H9 (cell line): ENCODE results near the gene PRUNE2. TPM values are rescaled to one million over a fixed set of nuclear protein-coding genes. Genes with fewer than 3 reads are reported as not detected.

Experiments used
- DNase-seq: peaks from one replicate; pipeline ENCODE4 v3.0.0-alpha.2; 2017
- H2AFZ ChIP-seq: one replicate; pipeline ENCODE4 v1.6.1; 2013; ENCODE audit warnings: mild to moderate bottlenecking, low read length, control low read depth, moderate library complexity
- H2AK5ac ChIP-seq: 2 replicates; pipeline ENCODE4 v1.6.1; 2013; ENCODE audit warnings: low read length, control low read depth, mixed read lengths; ENCODE audit not compliant: insufficient read length
- H2BK120ac ChIP-seq: one replicate; pipeline ENCODE4 v1.6.1; 2013; ENCODE audit warnings: low read depth, mild to moderate bottlenecking, low read length, control low read depth, inconsistent platforms; ENCODE audit not compliant: poor library complexity, severe bottlenecking
- H2BK12ac ChIP-seq: 2 replicates; pipeline ENCODE4 v1.6.1; 2013; ENCODE audit warnings: low read length, control low read depth, mixed read lengths, low read depth; ENCODE audit not compliant: insufficient read length
- H2BK15ac ChIP-seq: 2 replicates; pipeline ENCODE4 v1.6.1; 2013; ENCODE audit warnings: low read depth, low read length, control low read depth
- H2BK20ac ChIP-seq: one replicate; pipeline ENCODE4 v1.6.1; 2013; ENCODE audit warnings: low read depth, mild to moderate bottlenecking, low read length, control low read depth, inconsistent platforms; ENCODE audit not compliant: poor library complexity, severe bottlenecking
- H2BK5ac ChIP-seq: 2 replicates; pipeline ENCODE4 v1.6.1; 2013; ENCODE audit warnings: low read length, control low read depth, mixed read lengths; ENCODE audit not compliant: insufficient read length
- H3K14ac ChIP-seq: 2 replicates; pipeline ENCODE4 v1.6.1; 2013; ENCODE audit warnings: low read length, control low read depth; ENCODE audit not compliant: insufficient read depth
- H3K18ac ChIP-seq: 2 replicates; pipeline ENCODE4 v1.6.1; 2013; ENCODE audit warnings: low read depth, mild to moderate bottlenecking, mixed read lengths, low read length, control low read depth; ENCODE audit not compliant: insufficient read length
- H3K23ac ChIP-seq: 2 replicates; pipeline ENCODE4 v1.6.1; 2013; ENCODE audit warnings: low read length, control low read depth, mixed read lengths, low read depth; ENCODE audit not compliant: insufficient read length
- H3K23me2 ChIP-seq: 2 replicates; pipeline ENCODE4 v1.6.1; 2013; ENCODE audit warnings: low read depth, mild to moderate bottlenecking, mixed read lengths, low read length, control low read depth; ENCODE audit not compliant: insufficient read length, poor library complexity, severe bottlenecking
- H3K27ac ChIP-seq: 2 replicates; pipeline ENCODE4 v1.5.1; 2013; ENCODE audit warnings: low read length, control low read depth, mixed read lengths, low read depth; ENCODE audit not compliant: insufficient read length
- H3K27me3 ChIP-seq: 2 replicates; pipeline ENCODE4 v1.6.1; 2013; ENCODE audit warnings: low read length, control low read depth, inconsistent platforms; ENCODE audit not compliant: insufficient read depth
- H3K4ac ChIP-seq: 2 replicates; pipeline ENCODE4 v1.6.1; 2013; ENCODE audit warnings: low read depth, mild to moderate bottlenecking, control low read depth, inconsistent platforms, low read length, moderate library complexity
- H3K4me1 ChIP-seq: 2 replicates; pipeline ENCODE4 v1.6.1; 2013; ENCODE audit warnings: low read length, control low read depth, inconsistent platforms; ENCODE audit not compliant: insufficient read depth
- H3K4me2 ChIP-seq: 2 replicates; pipeline ENCODE4 v1.6.1; 2013; ENCODE audit warnings: low read length, control low read depth, mixed read lengths; ENCODE audit not compliant: insufficient read length, insufficient read depth
- H3K56ac ChIP-seq: 2 replicates; pipeline ENCODE4 v1.6.1; 2013; ENCODE audit warnings: low read depth, mild to moderate bottlenecking, mixed read lengths, low read length, control low read depth; ENCODE audit not compliant: insufficient read length
- H3K79me1 ChIP-seq: 2 replicates; pipeline ENCODE4 v1.6.1; 2013; ENCODE audit warnings: low read depth, mild to moderate bottlenecking, moderate library complexity, low read length, control low read depth, inconsistent platforms; ENCODE audit not compliant: insufficient read depth, poor library complexity, severe bottlenecking
- H3K79me2 ChIP-seq: 2 replicates; pipeline ENCODE4 v1.6.1; 2013; ENCODE audit warnings: low read length, control low read depth, inconsistent platforms; ENCODE audit not compliant: insufficient read depth
- H3K9ac ChIP-seq: 2 replicates; pipeline ENCODE4 v1.6.1; 2013; ENCODE audit warnings: low read length, control low read depth, mixed read lengths; ENCODE audit not compliant: insufficient read length; ENCODE audit errors: extremely low read depth
- H3K9me3 ChIP-seq: one replicate; pipeline ENCODE4 v1.6.1; 2013; ENCODE audit warnings: low read depth, low read length, inconsistent platforms; ENCODE audit not compliant: control insufficient read depth
- H3T11ph ChIP-seq: one replicate; pipeline ENCODE4 v1.6.1; 2013; ENCODE audit warnings: mild to moderate bottlenecking, low read length, control low read depth, inconsistent platforms
- H4K20me1 ChIP-seq: one replicate; pipeline ENCODE4 v1.6.1; 2013; ENCODE audit not compliant: control insufficient read depth, insufficient read length, insufficient read depth
- H4K5ac ChIP-seq: 2 replicates; pipeline ENCODE4 v1.6.1; 2013; ENCODE audit warnings: low read depth, mild to moderate bottlenecking, mixed read lengths, low read length, control low read depth; ENCODE audit not compliant: insufficient read length
- H4K8ac ChIP-seq: replicated peaks from 2 replicates; pipeline ENCODE4 v1.6.1; 2013; ENCODE audit warnings: low read length, control low read depth, mixed read lengths, low read depth; ENCODE audit not compliant: insufficient read length
- H4K91ac ChIP-seq: 2 replicates; pipeline ENCODE4 v1.6.1; 2013; ENCODE audit warnings: low read depth, mild to moderate bottlenecking, moderate library complexity, mixed read lengths, low read length, control low read depth; ENCODE audit not compliant: insufficient read length
- H3K27ac Mint-ChIP-seq, 3 experiments: 2 replicates in 2 of 3; 3 replicates in 1 of 3; pipeline ENCODE4 v1.8.0; 2020 to 2021; ENCODE audit warnings: mixed read lengths in 3 of 3, mild to moderate bottlenecking in 1 of 3, moderate library complexity in 1 of 3
- H3K27me3 Mint-ChIP-seq: 2 replicates; pipeline ENCODE4 v1.8.0; 2021; ENCODE audit warnings: low read depth, mild to moderate bottlenecking, moderate library complexity, mixed read lengths
- H3K36me3 Mint-ChIP-seq, 3 experiments: 2 replicates in 2 of 3; 3 replicates in 1 of 3; pipeline ENCODE4 v1.8.0; 2020 to 2021; ENCODE audit warnings: low read depth in 3 of 3, mixed read lengths in 3 of 3; ENCODE audit not compliant: insufficient read depth in 1 of 3
- H3K4me1 Mint-ChIP-seq, 2 experiments: 2 replicates each; pipeline ENCODE4 v1.8.0; 2020; ENCODE audit warnings: mixed read lengths in 2 of 2
- H3K4me3 Mint-ChIP-seq, 2 experiments: 2 replicates in 1 of 2; 3 replicates in 1 of 2; pipeline ENCODE4 v1.8.0; 2020 to 2021; ENCODE audit warnings: mild to moderate bottlenecking in 2 of 2, mixed read lengths in 2 of 2, moderate library complexity in 1 of 2
- H3K9me3 Mint-ChIP-seq, 2 experiments: 2 replicates in 1 of 2; 3 replicates in 1 of 2; pipeline ENCODE4 v1.8.0; 2020; ENCODE audit warnings: mild to moderate bottlenecking in 2 of 2, mixed read lengths in 2 of 2, moderate library complexity in 1 of 2
- CTCF ChIP-seq: fragments of 200-600 bp; sonication (generic); conservative IDR thresholded peaks from 3 replicates; pipeline ENCODE4 v1.8.0; 2021; ENCODE audit warnings: antibody characterized with exemption, mild to moderate bottlenecking
- WGBS: extraction: QIAGEN DNeasy Blood & Tissue Kit; methylation state at CpG from one replicate; pipeline ENCODE4 v1.1.7; 2013; ENCODE audit warnings: missing lambda C conversion rate, low lambda C conversion rate, mixed read lengths; ENCODE audit not compliant: insufficient read length; ENCODE audit errors: extremely low coverage; 5-methylcytosine and 5-hydroxymethylcytosine counted together
- total RNA-seq: library from RNA; stranded (reverse); gene quantifications from 2 replicates; pipeline ENCODE4 v1.2.1, GENCODE V29; 2021

The PRUNE2 gene
- total RNA-seq, 1 experiment from 2014 or later, result 12.1 TPM

DNA sequence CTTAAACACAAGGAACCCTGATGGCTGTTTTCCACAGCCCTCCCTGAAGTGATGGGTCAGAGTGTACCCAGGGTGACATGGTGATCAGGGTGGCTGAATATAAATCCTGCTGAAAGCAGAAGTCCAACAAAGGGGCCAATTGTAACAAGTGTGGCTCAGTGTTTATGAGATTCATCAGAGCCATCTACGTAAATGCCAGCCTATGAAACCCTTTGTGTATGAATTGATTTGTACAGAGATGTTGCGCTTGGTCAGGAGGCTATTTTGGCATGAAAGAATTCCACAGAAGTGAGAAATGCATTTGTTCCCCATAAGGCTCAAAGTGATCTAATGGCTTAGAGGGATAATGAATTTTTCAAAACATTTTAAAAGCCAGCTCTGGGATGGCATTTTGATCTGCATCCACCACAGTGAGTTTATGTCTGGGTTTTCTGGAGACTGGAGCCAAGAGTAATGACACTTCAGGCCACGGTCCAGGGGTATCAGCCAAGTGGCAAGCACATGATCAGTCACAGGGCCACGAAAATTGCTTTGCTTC lies 12.4 kb downstream of the PRUNE2 start:
- Histone ChIP-seq H3K4me1 (peaks cover 2% of the 10 kb centered on the region; the same call in 1 of the 2 replicates), H4K20me1 (no peaks in the 10 kb centered on the region), H3K27ac (no peak overlapping the region), H3K18ac (no peak overlapping the region), H2AK5ac (no peak overlapping the region), H3K4me2 (no peak overlapping the region), H3K14ac (no peak overlapping the region), H3K23ac (no peak overlapping the region), H2AFZ (no peak overlapping the region), H2BK15ac (no peak overlapping the region), H3K56ac (no peak overlapping the region), H3K79me1 (no peaks in the 10 kb centered on the region), H3K27me3 (no peaks in the 10 kb centered on the region), H3K4ac (no peak overlapping the region), H2BK20ac (no peak overlapping the region), H4K91ac (no peak overlapping the region), H3T11ph (no peak overlapping the region), H2BK12ac (no peak overlapping the region), H4K8ac (no peak overlapping the region), H2BK120ac (no peak overlapping the region), H3K79me2 (0 out of 2 replicates have a peak, but pooled peaks cover 1% of the 10 kb centered on the region), H3K23me2 (no peaks in the 10 kb centered on the region), H3K9ac (no peak overlapping the region), H2BK5ac (no peak overlapping the region), H3K9me3 (no peaks in the 10 kb centered on the region), H4K5ac (no peak overlapping the region)
- no peak for TF ChIP-seq CTCF
- no peak overlapping the region for H3K27ac Mint-ChIP-seq
- H3K9me3 Mint-ChIP-seq, result no peaks in the 10 kb centered on the region
- no peaks in the 10 kb centered on the region; a peak in 1 of 7 replicates for H3K36me3 Mint-ChIP-seq
- H3K4me3 Mint-ChIP-seq, result no peak overlapping the region
- H3K27me3 Mint-ChIP-seq, result peaks cover 2% of the 10 kb centered on the region; the same call in 1 of the 2 replicates
- no CpG with 5 or more reads among the region's 4 CpGs for WGBS
- H3K4me1 Mint-ChIP-seq, result peaks cover 10 to 23% of the 10 kb centered on the region in 2 experiments
- DNase-seq, result no peak
